Retinal pigment epithelial cell (primary cell): Measurements from ENCODE around the gene FBXO42.
A peak's percentile ranks its signal among the peaks of the same experiment; 100 is the strongest.

ENCODE experiments used
- DNase-seq: peaks from one replicate; pipeline ENCODE4 v3.0.0-alpha.2; 2010; ENCODE audit warnings: low read depth
- H3K4me3 ChIP-seq: 2 replicates; pipeline ENCODE4 v1.5.1; 2011; ENCODE audit warnings: mild to moderate bottlenecking, low read length, control low read depth, moderate library complexity
- CTCF ChIP-seq: conservative IDR thresholded peaks from 2 replicates; pipeline ENCODE4 v1.5.1; 2011; ENCODE audit warnings: low read depth, low read length, control low read depth, inconsistent platforms

The FBXO42 gene

GRCh38 chr1:16233431-16233830 lies 118.8 kb downstream of the FBXO42 start:
- TF ChIP-seq CTCF = no peak
- DNase-seq = no peak

GRCh38 chr1:16232316-16232710 lies 120.0 kb downstream of the FBXO42 start:
- no peak for DNase-seq
- no peak for TF ChIP-seq CTCF
- H3K4me3 ChIP-seq = no peak overlapping the region

More at GRCh38 chr1:16233431-16233830, 118.8 kb downstream of the FBXO42 start:
- H3K4me3 ChIP-seq = no peak overlapping the region

GRCh38 chr1:16231331-16232315 lies 120.7 kb downstream of the FBXO42 start:
- no peak for TF ChIP-seq CTCF
- H3K4me3 ChIP-seq = no peak overlapping the region
- no peak for DNase-seq

GRCh38 chr1:16230744-16231143 lies 121.5 kb downstream of the FBXO42 start:
- no peak for TF ChIP-seq CTCF
- DNase-seq = no peak
- H3K4me3 ChIP-seq = no peak overlapping the region

GRCh38 chr1:16229976-16230740 lies 122.1 kb downstream of the FBXO42 start:
- TF ChIP-seq CTCF = no peak
- DNase-seq = no peak
- no peak overlapping the region for H3K4me3 ChIP-seq

- peak overlapping the region; percentile 29 for H3K4me3 ChIP-seq
- DNase-seq = no peak
- TF ChIP-seq CTCF = no peak
Measured at GRCh38 chr1:16226490-16227179, 125.6 kb downstream of the FBXO42 start.
